H9 (cell line): ENCODE measurements around the gene KDSR. TPM values are rescaled to one million over a fixed set of nuclear protein-coding genes. Genes with fewer than 3 reads are reported as not detected.

ENCODE experiments used
- DNase-seq: peaks from one replicate; pipeline ENCODE4 v3.0.0-alpha.2; 2017
- H2AFZ ChIP-seq: one replicate; pipeline ENCODE4 v1.6.1; 2013; ENCODE audit warnings: mild to moderate bottlenecking, low read length, control low read depth, moderate library complexity
- H2AK5ac ChIP-seq: 2 replicates; pipeline ENCODE4 v1.6.1; 2013; ENCODE audit warnings: low read length, control low read depth, mixed read lengths; ENCODE audit not compliant: insufficient read length
- H2BK120ac ChIP-seq: one replicate; pipeline ENCODE4 v1.6.1; 2013; ENCODE audit warnings: low read depth, mild to moderate bottlenecking, low read length, control low read depth, inconsistent platforms; ENCODE audit not compliant: poor library complexity, severe bottlenecking
- H2BK12ac ChIP-seq: 2 replicates; pipeline ENCODE4 v1.6.1; 2013; ENCODE audit warnings: low read length, control low read depth, mixed read lengths, low read depth; ENCODE audit not compliant: insufficient read length
- H2BK15ac ChIP-seq: 2 replicates; pipeline ENCODE4 v1.6.1; 2013; ENCODE audit warnings: low read depth, low read length, control low read depth
- H2BK20ac ChIP-seq: one replicate; pipeline ENCODE4 v1.6.1; 2013; ENCODE audit warnings: low read depth, mild to moderate bottlenecking, low read length, control low read depth, inconsistent platforms; ENCODE audit not compliant: poor library complexity, severe bottlenecking
- H2BK5ac ChIP-seq: 2 replicates; pipeline ENCODE4 v1.6.1; 2013; ENCODE audit warnings: low read length, control low read depth, mixed read lengths; ENCODE audit not compliant: insufficient read length
- H3K14ac ChIP-seq: 2 replicates; pipeline ENCODE4 v1.6.1; 2013; ENCODE audit warnings: low read length, control low read depth; ENCODE audit not compliant: insufficient read depth
- H3K18ac ChIP-seq: 2 replicates; pipeline ENCODE4 v1.6.1; 2013; ENCODE audit warnings: low read depth, mild to moderate bottlenecking, mixed read lengths, low read length, control low read depth; ENCODE audit not compliant: insufficient read length
- H3K23ac ChIP-seq: 2 replicates; pipeline ENCODE4 v1.6.1; 2013; ENCODE audit warnings: low read length, control low read depth, mixed read lengths, low read depth; ENCODE audit not compliant: insufficient read length
- H3K23me2 ChIP-seq: 2 replicates; pipeline ENCODE4 v1.6.1; 2013; ENCODE audit warnings: low read depth, mild to moderate bottlenecking, mixed read lengths, low read length, control low read depth; ENCODE audit not compliant: insufficient read length, poor library complexity, severe bottlenecking
- H3K27ac ChIP-seq: 2 replicates; pipeline ENCODE4 v1.5.1; 2013; ENCODE audit warnings: low read length, control low read depth, mixed read lengths, low read depth; ENCODE audit not compliant: insufficient read length
- H3K27me3 ChIP-seq: 2 replicates; pipeline ENCODE4 v1.6.1; 2013; ENCODE audit warnings: low read length, control low read depth, inconsistent platforms; ENCODE audit not compliant: insufficient read depth
- H3K4ac ChIP-seq: 2 replicates; pipeline ENCODE4 v1.6.1; 2013; ENCODE audit warnings: low read depth, mild to moderate bottlenecking, control low read depth, inconsistent platforms, low read length, moderate library complexity
- H3K4me1 ChIP-seq: 2 replicates; pipeline ENCODE4 v1.6.1; 2013; ENCODE audit warnings: low read length, control low read depth, inconsistent platforms; ENCODE audit not compliant: insufficient read depth
- H3K4me2 ChIP-seq: 2 replicates; pipeline ENCODE4 v1.6.1; 2013; ENCODE audit warnings: low read length, control low read depth, mixed read lengths; ENCODE audit not compliant: insufficient read length, insufficient read depth
- H3K56ac ChIP-seq: 2 replicates; pipeline ENCODE4 v1.6.1; 2013; ENCODE audit warnings: low read depth, mild to moderate bottlenecking, mixed read lengths, low read length, control low read depth; ENCODE audit not compliant: insufficient read length
- H3K79me1 ChIP-seq: 2 replicates; pipeline ENCODE4 v1.6.1; 2013; ENCODE audit warnings: low read depth, mild to moderate bottlenecking, moderate library complexity, low read length, control low read depth, inconsistent platforms; ENCODE audit not compliant: insufficient read depth, poor library complexity, severe bottlenecking
- H3K79me2 ChIP-seq: 2 replicates; pipeline ENCODE4 v1.6.1; 2013; ENCODE audit warnings: low read length, control low read depth, inconsistent platforms; ENCODE audit not compliant: insufficient read depth
- H3K9ac ChIP-seq: 2 replicates; pipeline ENCODE4 v1.6.1; 2013; ENCODE audit warnings: low read length, control low read depth, mixed read lengths; ENCODE audit not compliant: insufficient read length; ENCODE audit errors: extremely low read depth
- H3K9me3 ChIP-seq: one replicate; pipeline ENCODE4 v1.6.1; 2013; ENCODE audit warnings: low read depth, low read length, inconsistent platforms; ENCODE audit not compliant: control insufficient read depth
- H3T11ph ChIP-seq: one replicate; pipeline ENCODE4 v1.6.1; 2013; ENCODE audit warnings: mild to moderate bottlenecking, low read length, control low read depth, inconsistent platforms
- H4K20me1 ChIP-seq: one replicate; pipeline ENCODE4 v1.6.1; 2013; ENCODE audit not compliant: control insufficient read depth, insufficient read length, insufficient read depth
- H4K5ac ChIP-seq: 2 replicates; pipeline ENCODE4 v1.6.1; 2013; ENCODE audit warnings: low read depth, mild to moderate bottlenecking, mixed read lengths, low read length, control low read depth; ENCODE audit not compliant: insufficient read length
- H4K8ac ChIP-seq: replicated peaks from 2 replicates; pipeline ENCODE4 v1.6.1; 2013; ENCODE audit warnings: low read length, control low read depth, mixed read lengths, low read depth; ENCODE audit not compliant: insufficient read length
- H4K91ac ChIP-seq: 2 replicates; pipeline ENCODE4 v1.6.1; 2013; ENCODE audit warnings: low read depth, mild to moderate bottlenecking, moderate library complexity, mixed read lengths, low read length, control low read depth; ENCODE audit not compliant: insufficient read length
- H3K27ac Mint-ChIP-seq, 3 experiments: 2 replicates in 2 of 3; 3 replicates in 1 of 3; pipeline ENCODE4 v1.8.0; 2020 to 2021; ENCODE audit warnings: mixed read lengths in 3 of 3, mild to moderate bottlenecking in 1 of 3, moderate library complexity in 1 of 3
- H3K27me3 Mint-ChIP-seq: 2 replicates; pipeline ENCODE4 v1.8.0; 2021; ENCODE audit warnings: low read depth, mild to moderate bottlenecking, moderate library complexity, mixed read lengths
- H3K36me3 Mint-ChIP-seq, 3 experiments: 2 replicates in 2 of 3; 3 replicates in 1 of 3; pipeline ENCODE4 v1.8.0; 2020 to 2021; ENCODE audit warnings: low read depth in 3 of 3, mixed read lengths in 3 of 3; ENCODE audit not compliant: insufficient read depth in 1 of 3
- H3K4me1 Mint-ChIP-seq, 2 experiments: 2 replicates each; pipeline ENCODE4 v1.8.0; 2020; ENCODE audit warnings: mixed read lengths in 2 of 2
- H3K4me3 Mint-ChIP-seq, 2 experiments: 2 replicates in 1 of 2; 3 replicates in 1 of 2; pipeline ENCODE4 v1.8.0; 2020 to 2021; ENCODE audit warnings: mild to moderate bottlenecking in 2 of 2, mixed read lengths in 2 of 2, moderate library complexity in 1 of 2
- H3K9me3 Mint-ChIP-seq, 2 experiments: 2 replicates in 1 of 2; 3 replicates in 1 of 2; pipeline ENCODE4 v1.8.0; 2020; ENCODE audit warnings: mild to moderate bottlenecking in 2 of 2, mixed read lengths in 2 of 2, moderate library complexity in 1 of 2
- WGBS: extraction: QIAGEN DNeasy Blood & Tissue Kit; methylation state at CpG from one replicate; pipeline ENCODE4 v1.1.7; 2013; ENCODE audit warnings: missing lambda C conversion rate, low lambda C conversion rate, mixed read lengths; ENCODE audit not compliant: insufficient read length; ENCODE audit errors: extremely low coverage; 5-methylcytosine and 5-hydroxymethylcytosine counted together
- total RNA-seq: library from RNA; stranded (reverse); gene quantifications from 2 replicates; pipeline ENCODE4 v1.2.1, GENCODE V29; 2021
- TF ChIP-seq, protein P1 (sequence below): fragments of 200-600 bp; sonication (generic); conservative IDR thresholded peaks from 3 replicates; pipeline ENCODE4 v1.8.0; 2021; ENCODE audit warnings: antibody characterized with exemption, mild to moderate bottlenecking

KDSR gene
- total RNA-seq, 1 experiment from 2014 or later, result 58.5 TPM

DNA sequence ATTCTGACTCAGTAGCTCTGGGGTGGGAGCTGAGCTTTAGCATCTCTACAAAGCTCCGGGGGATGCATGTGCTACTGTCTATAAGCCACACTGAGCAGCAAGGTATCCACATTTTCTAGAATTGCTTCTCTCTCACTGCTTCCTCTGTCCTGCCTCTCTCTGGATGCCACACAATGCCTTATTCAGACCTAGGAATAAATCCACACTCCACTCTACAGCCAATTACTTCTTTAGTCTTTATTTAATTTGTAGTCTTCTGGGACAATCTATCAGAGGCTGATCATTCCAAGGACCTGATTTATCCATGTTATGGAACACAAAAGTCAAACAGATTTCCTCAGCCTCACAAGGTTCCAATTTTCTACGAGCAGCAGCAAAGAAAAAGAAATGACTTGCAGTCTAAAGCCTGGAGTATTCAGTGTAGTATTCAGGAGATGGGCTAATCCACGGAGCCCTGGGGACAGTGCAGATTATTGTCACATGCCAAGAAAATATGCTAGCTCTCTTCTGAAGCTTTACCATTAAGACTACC, 51.8 kb downstream of the KDSR start:
- no peak overlapping the region for H2BK20ac ChIP-seq
- H3K4me1 ChIP-seq, result no peaks in the 10 kb centered on the region
- H2BK12ac ChIP-seq, result no peak overlapping the region
- no peak overlapping the region for H3K4ac ChIP-seq
- TF ChIP-seq, protein P1, sequence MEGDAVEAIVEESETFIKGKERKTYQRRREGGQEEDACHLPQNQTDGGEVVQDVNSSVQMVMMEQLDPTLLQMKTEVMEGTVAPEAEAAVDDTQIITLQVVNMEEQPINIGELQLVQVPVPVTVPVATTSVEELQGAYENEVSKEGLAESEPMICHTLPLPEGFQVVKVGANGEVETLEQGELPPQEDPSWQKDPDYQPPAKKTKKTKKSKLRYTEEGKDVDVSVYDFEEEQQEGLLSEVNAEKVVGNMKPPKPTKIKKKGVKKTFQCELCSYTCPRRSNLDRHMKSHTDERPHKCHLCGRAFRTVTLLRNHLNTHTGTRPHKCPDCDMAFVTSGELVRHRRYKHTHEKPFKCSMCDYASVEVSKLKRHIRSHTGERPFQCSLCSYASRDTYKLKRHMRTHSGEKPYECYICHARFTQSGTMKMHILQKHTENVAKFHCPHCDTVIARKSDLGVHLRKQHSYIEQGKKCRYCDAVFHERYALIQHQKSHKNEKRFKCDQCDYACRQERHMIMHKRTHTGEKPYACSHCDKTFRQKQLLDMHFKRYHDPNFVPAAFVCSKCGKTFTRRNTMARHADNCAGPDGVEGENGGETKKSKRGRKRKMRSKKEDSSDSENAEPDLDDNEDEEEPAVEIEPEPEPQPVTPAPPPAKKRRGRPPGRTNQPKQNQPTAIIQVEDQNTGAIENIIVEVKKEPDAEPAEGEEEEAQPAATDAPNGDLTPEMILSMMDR, result no peak
- no peak for DNase-seq
- no peak overlapping the region for H3K4me2 ChIP-seq
- no peak overlapping the region for H3K9ac ChIP-seq
- H3K18ac ChIP-seq, result no peak overlapping the region
- no CpG with 5 or more reads among the region's 3 CpGs for WGBS
- no peak overlapping the region for H4K8ac ChIP-seq
- H3K9me3 ChIP-seq, result no peaks in the 10 kb centered on the region
- H3K23ac ChIP-seq, result no peak overlapping the region
- no peak overlapping the region for H2BK5ac ChIP-seq
- H3K56ac ChIP-seq, result no peak overlapping the region
- peaks cover 7% of the 10 kb centered on the region; the same call in 1 of the 2 replicates for H3K27me3 ChIP-seq
- no peaks in the 10 kb centered on the region; the same call in 1 of the 2 replicates for H3K79me2 ChIP-seq
- H2BK15ac ChIP-seq, result no peak overlapping the region
- no peak overlapping the region for H4K91ac ChIP-seq
- Mint-ChIP-seq H3K4me3 (no peak overlapping the region), H3K36me3 (no peaks in the 10 kb centered on the region; a peak in 1 of 7 replicates), H3K9me3 (no peaks in the 10 kb centered on the region), H3K27ac (no peak overlapping the region), H3K4me1 (peaks cover 14 to 17% of the 10 kb centered on the region in 2 experiments), H3K27me3 (peaks cover 43% of the 10 kb centered on the region)
- no peak overlapping the region for H2BK120ac ChIP-seq
- no peak overlapping the region for H2AK5ac ChIP-seq
- H4K5ac ChIP-seq, result no peak overlapping the region
- peaks cover 15% of the 10 kb centered on the region for H3K23me2 ChIP-seq
- no peak overlapping the region for H3K14ac ChIP-seq
- no peak overlapping the region for H3K27ac ChIP-seq
- no peak overlapping the region for H2AFZ ChIP-seq
- no peak overlapping the region for H3T11ph ChIP-seq
- H4K20me1 ChIP-seq, result no peaks in the 10 kb centered on the region
- H3K79me1 ChIP-seq, result no peaks in the 10 kb centered on the region
